Ishikawa (cell line): ENCODE results near the gene KLK11.

ENCODE experiments used
- CREB1 ChIP-seq: IDR thresholded peaks from 2 replicates; pipeline ENCODE4 v1.6.1; 2012; ENCODE audit warnings: low read depth
- EP300 ChIP-seq: IDR thresholded peaks from 2 replicates; pipeline ENCODE4 v1.6.1; 2012; ENCODE audit warnings: borderline replicate concordance
- RAD21 ChIP-seq: IDR thresholded peaks from 2 replicates; pipeline ENCODE4 v1.6.1; 2012; ENCODE audit warnings: low read depth
- TAF1 ChIP-seq: IDR thresholded peaks from 2 replicates; pipeline ENCODE4 v1.6.1; 2012; ENCODE audit warnings: low read depth, mild to moderate bottlenecking
- TCF12 ChIP-seq: IDR thresholded peaks from 2 replicates; pipeline ENCODE4 v1.6.1; 2012; ENCODE audit warnings: low read depth
- YY1 ChIP-seq: IDR thresholded peaks from 2 replicates; pipeline ENCODE4 v1.6.1; 2012; ENCODE audit warnings: low read depth
- TF ChIP-seq, protein P1 (sequence below): IDR thresholded peaks from 2 replicates; pipeline ENCODE4 v1.6.1; 2012

DNA sequence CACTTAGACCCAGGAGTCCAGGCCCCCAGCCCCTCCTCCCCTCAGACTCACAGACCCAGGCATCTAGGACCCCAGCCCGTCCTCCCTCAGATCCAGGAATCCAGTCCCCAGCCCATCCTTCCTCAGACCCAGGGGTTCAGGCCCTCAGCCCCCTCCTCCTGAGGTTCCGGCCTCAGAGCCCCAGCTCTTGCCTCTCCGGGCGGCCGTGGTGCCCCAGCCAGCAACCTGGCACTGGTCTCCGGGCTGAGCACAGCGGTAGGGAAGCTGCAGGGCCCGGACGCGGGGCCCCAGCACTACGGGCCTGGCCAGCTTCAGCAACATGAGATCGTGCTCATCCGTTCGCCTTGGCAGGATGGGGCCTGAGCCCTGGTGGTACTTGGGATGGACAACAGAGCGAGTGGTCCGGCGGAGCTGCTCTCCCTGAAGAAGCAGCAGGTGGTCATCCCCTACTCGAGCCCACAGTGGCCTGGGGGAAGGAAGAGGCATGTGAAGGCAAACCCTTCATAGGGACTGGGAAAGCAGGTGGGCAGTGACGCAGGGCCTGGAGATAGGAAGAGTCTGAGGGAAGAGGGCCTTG is 10.6 kb downstream of the KLK11 start:
- TF ChIP-seq TCF12, result no peak
- TF ChIP-seq EP300, result no peak
- TF ChIP-seq TAF1, result no peak
- TF ChIP-seq, protein P1, sequence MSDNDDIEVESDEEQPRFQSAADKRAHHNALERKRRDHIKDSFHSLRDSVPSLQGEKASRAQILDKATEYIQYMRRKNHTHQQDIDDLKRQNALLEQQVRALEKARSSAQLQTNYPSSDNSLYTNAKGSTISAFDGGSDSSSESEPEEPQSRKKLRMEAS, result no peak
- TF ChIP-seq YY1, result no peak
- no peak for TF ChIP-seq CREB1
- TF ChIP-seq RAD21, result no peak
